ENCODE results near the gene POLR1C.

GRCh38 chr6:43503443-43503842 is 13.4 kb upstream of the POLR1C start:
- TF ChIP-seq CTCF (conservative IDR thresholded peaks at IDR 0.05; ENCODE audit: low read depth, low read length) (no peak), EZH2 (IDR thresholded peaks at IDR 0.05; ENCODE audit: borderline replicate concordance, low read depth, low read length, poor library complexity, severe bottlenecking) (no peak)

Measured in A673 (cell line).